Measurements from ENCODE around the gene EXOC1L.

DNA sequence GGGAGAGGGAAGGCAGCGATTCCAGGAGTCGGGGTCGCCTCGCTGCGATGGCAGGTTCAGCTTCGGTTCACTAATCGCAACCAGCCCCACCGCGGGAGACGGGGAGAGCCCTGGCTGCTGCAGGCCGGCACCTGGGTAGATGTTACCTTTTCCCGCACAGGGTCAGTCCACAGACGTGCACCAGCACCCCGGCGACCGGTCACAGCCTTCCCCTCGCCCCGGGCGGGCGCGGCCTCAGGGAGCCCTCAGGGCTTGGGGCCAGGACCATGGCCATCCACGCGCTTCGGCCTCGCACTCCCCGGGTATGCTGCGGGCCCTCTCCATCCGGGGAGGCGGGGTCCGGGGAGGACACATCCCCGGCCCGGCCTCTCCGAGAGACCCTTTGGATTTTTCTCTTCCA lies 26.1 kb upstream of the EXOC1L start:
- TF ChIP-seq CTCF (IDR thresholded peaks at IDR 0.05): no peak
- no peak for TF ChIP-seq POLR2AphosphoS5 (IDR thresholded peaks at IDR 0.05; ENCODE audit: low read depth, low read length)
- no peak for TF ChIP-seq TCF7L2 (IDR thresholded peaks at IDR 0.05; ENCODE audit: low read depth, low read length)
- no peak for TF ChIP-seq REST (IDR thresholded peaks at IDR 0.05; ENCODE audit: insufficient read depth in 1 of 2, low read depth in 2 of 2, low read length in 1 of 2)

Measured in Panc1 (cell line).